HepG2 (cell line): ENCODE data around the gene TIMP3. TPM values are rescaled to one million over a fixed set of nuclear protein-coding genes. Genes with fewer than 3 reads are reported as not detected.
A peak's percentile ranks its signal among the peaks of the same experiment; 100 is the strongest.

Experiments used
- ATAC-seq: fragments of 200-7000 bp; cut with Tn5 transposase; 3 replicates; pipeline ENCODE4 v1.9.1; 2020; ENCODE audit warnings: mild to moderate bottlenecking, moderate library complexity
- BruUV-seq: library from RNA; stranded (reverse); fragments of 400-500 nt; replicated peaks from 2 replicates; lab custom pipeline; 2021; lab: Mats Ljungman, UMichigan
- CTCF ChIA-PET: fragments of 300-600 bp; formaldehyde crosslinking; extraction: SDS; loops from one replicate; lab custom pipeline; 2021; ENCODE audit warnings: low total read pairs, inconsistent platforms, low intra/inter-chr PET ratio; lab: Yijun Ruan, JAX
- POLR2A ChIA-PET: fragments of 350-600 bp; sonication (Branson Sonifier 250); formaldehyde crosslinking; loops from one replicate; lab custom pipeline; 2020; ENCODE audit warnings: antibody characterized with exemption, inconsistent platforms; lab: Yijun Ruan, JAX
- DNase-seq: peaks from one replicate; pipeline ENCODE4 v3.0.0-alpha.2; 2015; ENCODE audit warnings: low spot score
- FAIRE-seq: peaks from 3 replicates; lab custom pipeline; 2011; peaks lifted over from hg19 to GRCh38; lab: Jason Lieb, UNC
- H2AFZ ChIP-seq: one replicate; pipeline ENCODE4 v1.6.1; 2011; ENCODE audit warnings: low read length, inconsistent platforms
- H3K27ac ChIP-seq: fragments of 300-600 bp; 3 replicates; pipeline ENCODE4 v1.8.0; 2011; ENCODE audit warnings: mixed run types, mild to moderate bottlenecking, mixed read lengths, low read length, inconsistent platforms; ENCODE audit not compliant: insufficient read depth; ENCODE audit errors: extremely low read length
- H3K27me3 ChIP-seq, 2 experiments: fragments of 200-600 bp in 1 of 2; 2 replicates in 1 of 2; 3 replicates in 1 of 2; pipeline versions ENCODE4 v1.6.0 to v1.8.0; 2011; ENCODE audit warnings: low read length in 2 of 2, mild to moderate bottlenecking in 2 of 2, moderate library complexity in 2 of 2, inconsistent platforms in 1 of 2; ENCODE audit not compliant: insufficient read depth in 2 of 2, control insufficient read depth in 1 of 2
- H3K36me3 ChIP-seq, 2 experiments: fragments of 200-600 bp in 1 of 2; replicated peaks in 1 of 2; 2 replicates in 1 of 2; 3 replicates in 1 of 2; pipeline versions ENCODE4 v1.5.1 to v1.8.0; 2011; ENCODE audit warnings: low read length in 2 of 2, inconsistent platforms in 1 of 2; ENCODE audit not compliant: insufficient read depth in 2 of 2, control insufficient read depth in 1 of 2
- H3K4me1 ChIP-seq: 2 replicates; pipeline ENCODE4 v1.5.1; 2012; ENCODE audit warnings: low read length, inconsistent platforms; ENCODE audit not compliant: insufficient read depth
- H3K4me2 ChIP-seq: 2 replicates; pipeline ENCODE4 v1.6.0; 2011; ENCODE audit warnings: low read depth, low read length, inconsistent platforms
- H3K4me3 ChIP-seq, 3 experiments: fragments of 200-600 bp in 1 of 3; sonication (generic), shearing (Covaris generic) in 1 of 3; replicated peaks in 1 of 3; 2 replicates each; pipeline ENCODE4 v1.5.1; 2011 to 2016; ENCODE audit warnings: low read length in 3 of 3, inconsistent platforms in 2 of 3, low read depth in 2 of 3, mild to moderate bottlenecking in 2 of 3, control low read depth in 1 of 3, mixed read lengths in 1 of 3; ENCODE audit not compliant: insufficient read depth in 1 of 3
- H3K79me2 ChIP-seq: one replicate; pipeline ENCODE4 v1.6.1; 2011; ENCODE audit warnings: low read length, inconsistent platforms; ENCODE audit not compliant: insufficient read depth
- H3K9ac ChIP-seq: 2 replicates; pipeline ENCODE4 v1.6.0; 2011; ENCODE audit warnings: mild to moderate bottlenecking, low read depth, low read length, inconsistent platforms; ENCODE audit not compliant: insufficient read depth
- H3K9me3 ChIP-seq: 2 replicates; pipeline ENCODE4 v1.5.1; 2012; ENCODE audit warnings: mild to moderate bottlenecking, low read length
- H4K20me1 ChIP-seq: 2 replicates; pipeline ENCODE4 v1.6.0; 2011; ENCODE audit warnings: inconsistent platforms, mild to moderate bottlenecking, low read length, moderate library complexity; ENCODE audit not compliant: insufficient read depth
- MNT ChIP-seq: fragments of 450-650 bp; IDR thresholded peaks from 2 replicates; pipeline ENCODE4 v1.6.1; 2016
- ZGPAT ChIP-seq: IDR thresholded peaks from 2 replicates; pipeline ENCODE4 v1.6.1; 2016; ENCODE audit warnings: mild to moderate bottlenecking
- ZNF160 ChIP-seq: sonication (generic); formaldehyde crosslinking; IDR thresholded peaks from 2 replicates; pipeline ENCODE4 v1.8.0; 2022; ENCODE audit warnings: mild to moderate bottlenecking, inconsistent platforms, missing genetic modification reagents
- ZSCAN25 ChIP-seq: sonication (generic); formaldehyde crosslinking; IDR thresholded peaks from 2 replicates; pipeline ENCODE4 v1.8.0; 2022; ENCODE audit warnings: mild to moderate bottlenecking, missing genetic modification reagents
- WGBS: methylation state at CpG from one replicate; pipeline ENCODE4 v1.1.6; 2017; ENCODE audit warnings: low lambda C conversion rate; 5-methylcytosine and 5-hydroxymethylcytosine counted together
- in situ Hi-C: cut with HindIII; loops from 2 replicates; pipeline ENCODE4 v1.10.0; 2017; ENCODE audit warnings: low pct_unique_long_range_greater_than_20kb; ENCODE audit not compliant: extremely low pct_ligation_motif_present
- intact Hi-C: fragments of 100-400 bp; cut with micrococcal nuclease; formaldehyde crosslinking; loops from one replicate; pipeline ENCODE4 v1.10.0; 2022; ENCODE audit not compliant: unreplicated experiment
- polyA plus RNA-seq, 8 experiments: library from polyadenylated mRNA; depleted of rRNA in 3 of 8; stranded (reverse) in 7 of 8; unstranded in 1 of 8; fragments of >200 nt; fragmentation: Illumina TruSeq in 4 of 8; extraction: Trizol in 4 of 8; gene quantifications; 2 replicates each; pipeline versions ENCODE4 v1.2.1 to v1.2.3, GENCODE V29; 2011 to 2016; ENCODE audit warnings: low read depth in 4 of 8, missing spikeins in 1 of 8, mixed read lengths in 1 of 8; ENCODE audit not compliant: insufficient read depth in 1 of 8
- total RNA-seq, 5 experiments: library from RNA; depleted of rRNA; stranded (reverse); fragments of >200 nt; fragmentation: Illumina TruSeq; extraction: Trizol; gene quantifications; 2 replicates each; pipeline ENCODE4 v1.2.3, GENCODE V29; 2016; ENCODE audit warnings: low read depth in 1 of 5

The TIMP3 gene
- total and polyA plus RNA-seq, 2 of the 13 experiments (the other 11 are each of a cell fraction or from before 2014, with no cell fraction given), result 57.3 to 86.6 TPM

- intact Hi-C loops (loop anchor here (5.0 kb wide), 1 partner anchor 243 kb away; no protein-coding TSS in a partner anchor), in situ Hi-C loops (no loop called here)
- peaks cover 69% of the 10 kb centered on the region for H3K4me1 ChIP-seq
- TF ChIP-seq ZSCAN25 (CRISPR knock-in tag), result 0 out of 2 replicates have a peak, but pooled peaks have one; percentile 34
- no peak for TF ChIP-seq ZNF160 (CRISPR knock-in tag)
- TF ChIP-seq MNT, result 0 out of 2 replicates have a peak, but pooled peaks have one; percentile 16
- TF ChIP-seq ZGPAT (CRISPR knock-in tag), result no peak
- no peak overlapping the region for H2AFZ ChIP-seq
- DNase-seq (no peak), FAIRE-seq (no peak), ATAC-seq (no peak)
- H3K4me3 ChIP-seq, result peak overlapping the region; percentile 72 to 83 (median 78); a peak in 5 of 6 replicates
- ChIA-PET CTCF (no interaction called here), POLR2A (interaction anchor here (1.2 to 3.7 kb wide), 3 partner anchors 14 to 273 kb away, joined by 3 to 32 read pairs (median 25); no protein-coding TSS in a partner anchor)
- H3K27ac ChIP-seq, result no peak overlapping the region
- no peaks in the 10 kb centered on the region for H3K27me3 ChIP-seq
- peak overlapping the region; percentile 71; the same call in 1 of the 2 replicates for H3K9ac ChIP-seq
- peaks cover 20% of the 10 kb centered on the region for H4K20me1 ChIP-seq
- peaks cover 63% of the 10 kb centered on the region for H3K79me2 ChIP-seq
- H3K9me3 ChIP-seq, result no peaks in the 10 kb centered on the region
- no peaks in the 10 kb centered on the region; a peak in 2 of 5 replicates for H3K36me3 ChIP-seq
- H3K4me2 ChIP-seq, result peak overlapping the region; percentile 78
- no TSS peak for BruUV-seq
- 73% methylated on average over 13 of the region's 13 CpGs for WGBS
Observed at GRCh38 chr22:32803738-32804435, 2.4 kb downstream of the TIMP3 start.
